ENCODE data around the gene MXI1.

MXI1 gene

GRCh38 chr10:110286841-110287240 lies 79.4 kb downstream of the MXI1 start:
- DNase-seq = no peak
- in situ Hi-C loops (cut with MboI; ENCODE audit: low pct_unique_long_range_greater_than_20kb, low sequenced_read_pairs) = loop anchor here (25.0 kb wide), 1 partner anchor 150 kb away; no protein-coding TSS in a partner anchor

DNA sequence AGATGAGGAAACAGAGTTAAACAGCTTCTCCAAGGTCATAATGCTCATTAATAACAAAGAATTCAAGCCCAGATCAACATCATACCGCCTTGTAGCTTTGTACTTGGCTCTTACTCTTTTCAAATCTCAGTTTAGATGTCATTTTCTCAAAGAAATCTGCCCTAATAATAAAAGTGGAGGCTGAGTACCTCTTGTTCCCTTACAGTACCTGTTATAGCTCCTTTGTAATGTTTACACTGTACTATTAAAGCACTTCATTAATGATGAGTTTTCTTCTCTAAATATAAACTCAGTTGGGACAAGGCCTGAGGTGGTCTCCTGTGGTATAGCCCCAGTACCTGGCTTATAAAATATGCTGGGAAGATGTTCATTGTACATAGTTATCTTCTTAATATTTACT lies 89.6 kb downstream of the MXI1 start:
- DNase-seq = no peak
- in situ Hi-C loops (cut with MboI; ENCODE audit: low pct_unique_long_range_greater_than_20kb, low sequenced_read_pairs) = loop anchor here (25.0 kb wide), 1 partner anchor 160 kb away; no protein-coding TSS in a partner anchor

DNA sequence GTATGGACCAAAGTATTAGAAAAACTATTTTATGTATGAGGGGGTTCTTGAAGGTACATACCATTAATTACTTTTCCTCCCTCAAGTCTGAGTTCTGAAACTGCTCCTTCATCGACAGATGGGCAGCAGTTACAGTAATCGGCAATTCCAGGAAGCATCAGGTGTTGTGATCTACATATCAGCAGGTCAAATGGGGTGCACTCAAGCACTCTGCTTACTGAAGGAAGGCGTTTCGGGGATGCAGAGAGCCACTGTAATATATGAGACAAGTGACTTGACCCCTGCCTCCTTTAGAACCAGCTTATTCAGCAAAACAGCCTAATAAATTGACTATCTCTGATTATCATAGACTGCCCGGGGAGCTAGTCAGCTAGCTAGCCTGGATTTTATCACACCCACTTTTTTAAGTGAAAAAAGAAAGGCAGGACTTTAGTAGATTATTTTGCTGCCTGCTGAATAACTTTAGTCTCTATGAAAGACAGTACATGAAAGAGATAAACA lies 93.1 kb downstream of the MXI1 start:
- no peak for DNase-seq
- in situ Hi-C loops (cut with MboI; ENCODE audit: low pct_unique_long_range_greater_than_20kb, low sequenced_read_pairs) = no loop called here

GRCh38 chr10:110303681-110304080 lies 96.3 kb downstream of the MXI1 start:
- no peak for DNase-seq
- in situ Hi-C loops (cut with MboI; ENCODE audit: low pct_unique_long_range_greater_than_20kb, low sequenced_read_pairs) = no loop called here

- no peak for DNase-seq
- in situ Hi-C loops (cut with MboI; ENCODE audit: low pct_unique_long_range_greater_than_20kb, low sequenced_read_pairs) = no loop called here
Measured at GRCh38 chr10:110304394-110304779, 97.0 kb downstream of the MXI1 start.

GRCh38 chr10:110304780-110305421 lies 97.5 kb downstream of the MXI1 start, which contains the start of gene SMNDC1:
Gene SMNDC1, minus strand, starts transcription at chr10:110304920. Its CDS starts 1,333 bp downstream, at chr10:110303587.
- peak; percentile 100 for DNase-seq
- in situ Hi-C loops (cut with MboI; ENCODE audit: low pct_unique_long_range_greater_than_20kb, low sequenced_read_pairs) = no loop called here

DNA sequence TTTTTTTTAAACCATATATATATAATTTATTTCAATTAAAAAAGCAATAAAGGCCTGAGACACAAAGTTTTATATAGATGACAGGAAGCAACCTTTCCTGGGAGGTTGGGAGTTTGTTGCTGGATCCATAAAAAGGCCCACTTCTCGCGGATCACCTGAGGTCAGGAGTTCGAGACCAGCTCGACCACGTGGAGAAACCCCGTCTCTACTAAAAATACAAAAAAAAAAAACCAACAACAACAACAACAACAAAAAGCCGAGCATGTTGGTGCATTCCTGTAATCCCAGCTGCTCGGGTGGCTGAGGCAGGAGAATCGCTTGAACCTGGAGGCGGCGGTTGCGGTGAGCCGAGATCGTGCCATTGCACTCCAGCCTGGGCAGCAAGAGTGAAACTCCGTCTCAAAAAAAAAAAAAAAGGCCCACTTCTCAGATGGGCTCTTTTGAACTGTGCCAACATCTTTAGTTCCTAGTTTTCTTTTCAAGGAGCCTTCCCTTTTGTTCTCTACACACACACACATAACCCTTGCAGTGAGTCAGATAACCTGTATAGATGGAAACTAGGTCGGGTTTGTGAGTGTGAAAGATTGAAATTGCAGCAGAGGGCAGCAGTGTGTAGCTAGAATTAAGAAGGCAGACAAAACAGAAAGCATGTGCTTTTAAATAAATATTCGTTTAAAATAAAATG lies 98.5 kb downstream of the MXI1 start:
- in situ Hi-C loops (cut with MboI; ENCODE audit: low pct_unique_long_range_greater_than_20kb, low sequenced_read_pairs) = no loop called here
- DNase-seq = peak; percentile 91

DNA sequence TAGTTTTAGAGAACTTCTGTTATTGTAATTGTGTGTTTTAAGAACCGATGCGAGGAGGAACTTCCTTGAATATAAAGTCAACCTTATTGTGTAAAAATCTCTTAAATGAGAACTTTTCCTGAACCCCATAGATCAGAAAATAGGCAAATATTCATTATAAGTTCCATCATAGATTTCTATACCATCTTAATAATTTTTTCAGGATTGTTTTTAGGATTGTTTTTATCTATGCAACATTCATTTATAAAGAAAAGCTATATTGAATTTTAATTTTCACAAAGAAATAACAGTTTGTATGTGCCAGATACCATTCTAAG lies 99.0 kb downstream of the MXI1 start:
- no peak for DNase-seq
- in situ Hi-C loops (cut with MboI; ENCODE audit: low pct_unique_long_range_greater_than_20kb, low sequenced_read_pairs) = no loop called here

DNA sequence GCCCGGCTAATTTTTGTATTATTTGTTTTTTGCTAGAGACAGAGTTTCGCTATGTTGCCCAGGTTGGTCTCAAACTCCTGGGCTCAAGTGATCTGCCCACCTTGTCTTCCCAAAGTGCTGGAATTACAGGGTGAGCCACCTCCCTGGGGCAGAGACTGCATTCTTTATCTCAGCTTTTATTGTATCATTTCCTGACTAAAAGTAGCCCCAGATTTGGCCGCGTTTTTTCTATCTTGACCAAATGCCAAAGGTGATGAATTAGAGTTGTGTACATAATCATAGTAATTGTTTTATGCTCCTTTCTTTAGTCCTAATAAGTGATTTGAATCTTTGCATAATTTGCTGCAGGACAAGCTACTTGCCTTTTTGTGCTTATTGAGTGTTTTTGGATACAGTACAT lies 100.4 kb downstream of the MXI1 start:
- in situ Hi-C loops (cut with MboI; ENCODE audit: low pct_unique_long_range_greater_than_20kb, low sequenced_read_pairs) = no loop called here
- DNase-seq = no peak

- in situ Hi-C loops (cut with MboI; ENCODE audit: low pct_unique_long_range_greater_than_20kb, low sequenced_read_pairs) = no loop called here
Measured at GRCh38 chr10:110310741-110311140, 103.3 kb downstream of the MXI1 start.

GRCh38 chr10:110311357-110311949 lies 104.0 kb downstream of the MXI1 start:
- peak; percentile 65 for DNase-seq
- in situ Hi-C loops (cut with MboI; ENCODE audit: low pct_unique_long_range_greater_than_20kb, low sequenced_read_pairs) = no loop called here

More at GRCh38 chr10:110310741-110311140, 103.3 kb downstream of the MXI1 start:
- peak; percentile 27 for DNase-seq

- in situ Hi-C loops (cut with MboI; ENCODE audit: low pct_unique_long_range_greater_than_20kb, low sequenced_read_pairs) = no loop called here
- no peak for DNase-seq
Measured at GRCh38 chr10:110312206-110312605, 104.8 kb downstream of the MXI1 start.

GRCh38 chr10:110313674-110314073 lies 106.3 kb downstream of the MXI1 start:
- no peak for DNase-seq
- in situ Hi-C loops (cut with MboI; ENCODE audit: low pct_unique_long_range_greater_than_20kb, low sequenced_read_pairs) = no loop called here

GRCh38 chr10:110317866-110318850 lies 110.8 kb downstream of the MXI1 start:
- no peak for DNase-seq
- in situ Hi-C loops (cut with MboI; ENCODE audit: low pct_unique_long_range_greater_than_20kb, low sequenced_read_pairs) = no loop called here

DNA sequence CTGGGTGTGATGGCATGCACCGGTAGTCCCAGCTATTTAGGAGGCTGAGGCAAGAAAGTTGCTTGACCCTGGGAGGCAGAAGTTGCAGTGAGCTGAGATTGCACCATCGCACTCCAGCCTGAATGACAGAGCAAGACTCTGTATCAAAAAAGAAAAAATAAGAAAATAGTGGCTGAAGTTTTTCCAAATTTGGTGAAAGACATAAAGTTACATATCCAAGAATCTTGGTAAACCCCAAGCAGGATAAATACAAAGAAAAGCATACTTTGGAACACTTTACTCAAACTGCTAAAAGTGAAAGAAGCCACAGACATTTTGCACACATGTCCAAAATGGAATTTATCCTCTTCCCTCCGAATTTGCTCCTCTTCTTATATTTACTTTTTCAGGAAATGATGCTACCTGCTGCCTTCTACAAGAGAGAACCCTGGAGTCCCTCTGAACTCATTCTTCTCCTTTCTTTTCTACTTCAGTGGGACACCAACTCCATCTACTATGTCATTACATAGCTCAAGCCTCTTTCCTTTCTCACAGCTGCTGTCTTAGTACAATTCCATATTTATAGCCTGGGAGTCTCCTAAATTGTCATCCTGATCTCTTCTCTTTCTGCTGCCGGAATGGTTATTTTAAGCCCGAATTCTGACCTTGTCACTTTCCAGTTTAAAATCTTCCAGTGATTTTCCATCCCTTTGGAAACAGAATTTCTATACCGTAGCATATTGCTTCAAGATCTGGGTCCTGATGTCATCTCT lies 114.6 kb downstream of the MXI1 start:
- in situ Hi-C loops (cut with MboI; ENCODE audit: low pct_unique_long_range_greater_than_20kb, low sequenced_read_pairs) = no loop called here
- DNase-seq = no peak

GRCh38 chr10:110323503-110323902 lies 116.1 kb downstream of the MXI1 start:
- in situ Hi-C loops (cut with MboI; ENCODE audit: low pct_unique_long_range_greater_than_20kb, low sequenced_read_pairs) = no loop called here
- DNase-seq = no peak

DNA sequence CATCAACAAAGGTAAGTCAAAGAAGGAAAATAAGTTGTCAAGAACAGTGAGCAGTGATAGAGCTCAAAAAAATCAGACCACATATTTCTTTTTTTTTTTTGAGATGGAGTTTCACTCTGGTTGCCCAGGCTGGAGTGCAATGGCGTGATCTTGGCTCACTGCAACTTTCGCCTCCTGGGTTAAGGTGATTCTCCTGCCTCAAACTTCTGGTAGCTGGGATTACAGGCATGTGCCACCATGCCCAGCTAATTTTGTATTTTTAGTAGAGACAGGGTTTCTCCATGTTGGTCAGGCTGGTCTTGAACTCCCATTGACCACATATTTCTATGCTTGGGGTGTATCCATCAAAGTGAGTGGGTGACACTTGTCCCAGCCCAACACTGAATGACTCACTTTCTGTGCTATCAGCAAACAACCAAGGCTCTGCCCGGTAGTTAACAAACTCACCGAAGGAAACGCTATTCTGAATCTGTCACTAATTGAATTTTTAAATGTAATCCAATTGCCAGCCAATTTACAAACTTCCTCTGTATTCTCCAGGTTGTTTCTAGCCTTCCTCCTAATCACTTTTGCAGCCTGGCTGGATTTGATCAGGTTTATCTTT lies 116.9 kb downstream of the MXI1 start:
- in situ Hi-C loops (cut with MboI; ENCODE audit: low pct_unique_long_range_greater_than_20kb, low sequenced_read_pairs) = no loop called here

GRCh38 chr10:110324805-110325280 lies 117.4 kb downstream of the MXI1 start:
- DNase-seq = no peak
- in situ Hi-C loops (cut with MboI; ENCODE audit: low pct_unique_long_range_greater_than_20kb, low sequenced_read_pairs) = no loop called here

More for the DNA sequence above, 116.9 kb downstream of the MXI1 start:
- no peak for DNase-seq

All from KBM-7 (cell line).